ENCODE measurements around the gene LRRC51.

The LRRC51 gene, protein sequence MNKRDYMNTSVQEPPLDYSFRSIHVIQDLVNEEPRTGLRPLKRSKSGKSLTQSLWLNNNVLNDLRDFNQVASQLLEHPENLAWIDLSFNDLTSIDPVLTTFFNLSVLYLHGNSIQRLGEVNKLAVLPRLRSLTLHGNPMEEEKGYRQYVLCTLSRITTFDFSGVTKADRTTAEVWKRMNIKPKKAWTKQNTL

DNA sequence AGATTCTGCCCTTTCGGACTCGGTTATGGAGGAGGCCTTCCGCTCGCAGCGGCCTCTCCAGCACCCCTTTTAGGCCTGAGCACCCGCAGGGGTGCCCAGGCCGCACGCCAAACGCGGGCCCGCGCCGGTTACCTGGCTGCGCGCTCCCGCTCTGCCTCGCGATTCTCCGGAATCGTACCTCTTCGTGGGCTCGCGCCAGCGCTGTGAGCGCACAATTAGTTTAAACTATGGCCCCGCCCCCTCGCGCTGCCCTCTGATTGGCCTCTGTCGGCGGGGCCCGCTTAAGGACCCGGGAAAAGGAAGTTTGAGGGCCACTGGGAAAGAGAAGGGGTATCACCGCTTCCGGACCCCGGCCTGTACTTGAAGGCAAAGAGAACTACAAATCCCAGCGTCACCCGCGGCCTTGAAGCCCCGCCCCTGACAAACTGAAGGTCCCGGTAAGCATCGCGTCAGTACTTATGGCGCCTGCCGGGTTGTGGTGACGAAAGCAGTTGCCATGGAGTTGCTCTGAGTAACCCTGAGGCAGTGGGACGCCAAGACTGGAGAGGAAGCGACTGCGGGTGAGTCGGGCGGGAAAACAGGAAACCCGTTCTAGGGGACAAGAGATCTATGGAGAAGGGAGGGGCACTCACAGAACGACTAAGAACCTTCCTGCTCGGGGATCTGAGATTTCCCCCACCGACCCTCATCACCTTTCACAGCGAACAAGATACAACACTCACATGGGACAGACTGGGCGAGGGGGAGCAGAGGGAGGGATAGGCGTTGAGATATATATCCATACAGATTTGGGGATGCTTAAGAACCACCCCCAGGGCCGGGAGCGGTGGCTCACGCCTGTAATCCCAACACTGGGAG, at the start of gene LRRC51, which contains the start of gene NUMA1:
Gene LRRC51 (plus strand): TSS at position 525 of the 858 bp plus-strand sequence. CDS start 8,234 bp downstream, outside the sequence.
Gene NUMA1 (minus strand): TSS at position 217 of the 858 bp plus-strand sequence. CDS start 44,599 bp downstream, outside the sequence.
- DNase-seq = peak; percentile 99

DNA sequence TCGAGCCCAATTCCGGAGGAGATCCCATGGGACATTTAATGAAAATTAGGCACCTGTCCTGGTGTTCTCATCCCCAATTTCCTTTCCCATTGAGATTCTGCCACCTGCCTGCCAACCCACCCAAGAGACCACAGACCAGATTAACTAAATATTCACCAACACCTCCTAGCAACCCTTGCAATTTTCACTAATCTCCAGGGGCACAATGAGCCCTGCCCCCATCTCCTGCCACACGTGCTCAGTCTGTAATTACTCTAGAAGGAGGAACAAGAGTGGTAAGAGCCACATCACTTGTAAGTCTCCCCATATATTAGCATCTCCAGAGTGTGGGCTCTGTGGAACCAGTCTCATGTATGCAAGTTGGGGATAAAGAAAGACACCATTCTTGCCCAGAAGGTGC, 44.0 kb upstream of the LRRC51 start:
- DNase-seq = no peak

DNA sequence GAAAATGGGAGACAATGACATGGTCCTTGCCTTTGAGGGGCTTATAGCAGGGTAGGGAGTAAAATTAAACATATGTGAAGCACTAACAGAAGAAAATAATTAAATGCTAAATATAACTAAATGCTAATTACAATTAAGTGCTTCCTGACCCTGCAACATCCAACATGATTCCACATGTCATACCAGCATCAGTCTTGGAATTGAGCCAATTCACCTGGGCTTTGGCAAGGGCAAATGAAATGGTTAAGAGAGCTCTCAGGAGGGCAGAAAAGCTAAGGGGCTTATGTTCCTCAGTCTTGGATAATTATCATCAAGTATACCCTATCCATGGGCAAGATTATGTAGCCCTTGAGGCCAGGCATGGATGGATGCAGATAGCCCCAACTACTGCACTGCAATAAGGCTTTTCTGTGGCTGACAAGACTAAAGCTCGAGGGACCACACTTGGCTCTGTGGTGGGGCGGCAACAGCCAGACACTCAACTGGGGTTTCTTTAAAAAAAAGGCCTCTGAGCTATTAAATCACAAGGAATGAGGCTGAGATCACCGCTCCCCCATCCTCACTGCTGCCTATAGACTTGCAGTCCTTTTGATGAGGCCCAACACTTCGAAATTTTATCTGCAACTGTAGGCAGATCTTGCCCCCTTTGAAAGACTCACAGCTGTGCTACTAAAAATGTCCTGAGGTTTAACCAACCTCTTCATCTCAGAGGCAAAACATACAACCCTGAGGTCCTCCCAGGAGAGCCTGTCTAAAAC, 42.9 kb upstream of the LRRC51 start:
- DNase-seq = no peak

DNA sequence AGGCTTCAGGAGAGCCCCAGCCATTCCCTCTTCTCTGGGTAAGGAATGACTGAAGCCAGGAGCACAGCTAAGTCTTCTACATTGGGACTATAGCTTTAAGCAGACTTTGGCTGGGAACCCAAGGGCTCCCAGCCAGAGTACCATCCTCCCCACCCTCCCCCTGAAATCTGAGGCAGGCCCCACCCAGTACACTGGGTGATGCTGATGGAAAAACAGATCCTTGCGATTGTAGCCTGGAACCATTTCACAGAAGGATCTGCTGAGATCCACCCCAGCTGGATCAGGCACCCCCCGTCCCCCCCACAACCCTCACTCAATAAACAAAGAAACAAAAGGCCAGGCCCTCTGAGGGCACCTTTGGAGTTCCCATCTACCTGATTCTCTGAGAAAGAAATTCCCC, 42.2 kb upstream of the LRRC51 start:
- peak; percentile 83 for DNase-seq

DNA sequence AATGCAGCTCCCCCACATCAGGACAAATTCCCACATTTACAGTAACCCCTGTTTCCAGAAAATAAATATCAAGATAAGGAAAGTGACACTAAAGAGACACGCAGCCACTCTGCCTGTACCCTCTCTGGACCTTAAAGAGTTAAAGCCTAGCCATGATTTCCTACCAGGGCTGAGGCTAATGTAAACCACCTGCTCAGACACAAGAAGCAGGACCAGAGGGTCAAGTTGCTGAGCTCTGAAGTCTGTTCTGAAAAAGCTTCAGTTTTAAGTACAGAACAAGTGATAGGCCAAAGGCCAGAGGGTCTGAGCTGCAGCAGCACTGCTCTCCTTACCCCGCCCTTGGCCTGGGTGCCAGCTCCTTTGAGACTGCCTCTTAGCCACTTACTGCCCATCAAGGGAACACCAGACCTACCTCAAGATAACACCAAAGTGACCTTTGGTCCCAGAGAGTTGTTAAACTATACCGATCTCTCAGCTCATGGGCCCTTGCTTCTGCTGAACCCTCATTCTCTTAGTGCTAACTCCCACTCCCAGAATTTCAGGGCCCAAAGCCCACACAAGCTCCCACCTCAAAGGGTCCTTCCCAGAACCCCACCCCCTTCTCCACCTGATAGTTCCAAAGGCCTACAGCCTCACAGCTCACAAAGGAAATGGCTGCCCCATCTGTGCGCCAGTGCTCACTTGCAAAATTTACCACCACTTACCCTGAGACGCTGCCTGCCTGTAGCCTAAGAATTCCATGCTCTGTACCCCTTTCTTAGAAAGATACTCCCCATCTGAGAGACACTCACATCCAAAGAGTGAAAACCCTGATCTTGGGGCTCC, 41.4 kb upstream of the LRRC51 start:
- DNase-seq = peak; percentile 54

DNA sequence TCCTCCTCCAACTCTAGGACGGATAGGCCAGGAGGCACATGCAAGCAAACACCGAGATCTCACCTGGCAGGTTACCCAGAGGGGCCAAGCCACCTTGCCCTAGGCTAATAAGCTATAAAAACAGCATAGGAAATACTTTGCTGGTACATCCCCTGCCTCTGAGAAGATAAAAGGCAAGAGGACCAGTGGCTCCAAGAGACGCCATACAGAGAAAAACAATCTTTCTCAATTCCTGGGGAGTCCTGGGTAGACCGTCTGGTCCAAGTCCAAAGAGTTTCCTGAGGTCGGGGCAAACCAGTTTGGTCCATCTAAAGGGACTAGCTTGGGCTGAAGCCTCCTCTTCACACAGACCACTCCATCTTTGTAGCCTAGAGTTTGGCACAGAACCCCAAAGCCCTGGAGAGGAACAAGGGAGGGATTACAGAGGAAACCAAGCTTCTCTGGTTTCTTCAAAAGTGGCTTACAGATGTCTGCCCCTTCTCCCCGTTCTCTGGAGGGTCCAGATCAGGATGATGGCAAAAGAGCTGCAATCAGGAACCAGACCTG, 40.7 kb upstream of the LRRC51 start:
- no peak for DNase-seq

DNA sequence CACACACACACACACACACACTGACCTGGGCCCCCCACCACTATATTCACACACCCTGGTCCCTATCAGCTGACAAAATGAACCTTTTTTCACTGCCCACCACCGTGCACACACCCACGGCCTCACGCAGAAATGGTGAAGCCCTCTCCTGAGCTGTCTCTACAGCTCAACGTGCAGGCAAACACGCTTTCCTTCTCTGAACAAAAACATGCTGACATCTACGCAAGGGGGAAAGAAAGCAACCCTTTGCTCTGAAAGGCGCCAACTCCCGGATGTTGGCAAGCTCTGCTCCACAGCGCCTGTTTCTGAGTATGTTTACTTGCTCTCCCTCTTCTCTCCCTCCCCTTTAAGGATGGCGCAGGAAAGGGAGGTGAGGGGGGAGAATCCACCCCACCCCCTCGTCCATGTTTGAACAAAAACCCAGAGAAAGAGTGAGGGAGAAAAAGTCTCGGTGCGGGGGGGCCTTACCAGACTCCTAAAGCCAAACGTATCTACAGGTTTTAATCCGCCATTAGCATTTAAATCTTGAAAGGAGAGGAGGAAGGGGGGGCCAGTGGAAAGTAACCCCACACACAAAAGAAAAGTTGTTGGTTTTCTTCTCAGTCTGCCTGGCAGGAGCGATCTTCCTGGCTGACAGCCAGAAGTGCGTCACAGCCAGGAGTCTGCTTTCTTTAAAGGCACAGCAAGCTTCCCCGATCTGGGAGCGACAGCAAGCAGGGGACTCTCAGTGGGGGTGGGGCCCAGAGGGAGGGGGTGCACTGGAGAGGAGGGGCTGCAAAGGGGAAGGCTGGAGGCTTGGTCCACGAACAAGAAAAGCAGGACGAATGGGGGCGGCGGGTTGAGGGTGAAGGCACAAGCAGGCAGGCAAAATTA, 39.9 kb upstream of the LRRC51 start:
- peak; percentile 98 for DNase-seq

DNA sequence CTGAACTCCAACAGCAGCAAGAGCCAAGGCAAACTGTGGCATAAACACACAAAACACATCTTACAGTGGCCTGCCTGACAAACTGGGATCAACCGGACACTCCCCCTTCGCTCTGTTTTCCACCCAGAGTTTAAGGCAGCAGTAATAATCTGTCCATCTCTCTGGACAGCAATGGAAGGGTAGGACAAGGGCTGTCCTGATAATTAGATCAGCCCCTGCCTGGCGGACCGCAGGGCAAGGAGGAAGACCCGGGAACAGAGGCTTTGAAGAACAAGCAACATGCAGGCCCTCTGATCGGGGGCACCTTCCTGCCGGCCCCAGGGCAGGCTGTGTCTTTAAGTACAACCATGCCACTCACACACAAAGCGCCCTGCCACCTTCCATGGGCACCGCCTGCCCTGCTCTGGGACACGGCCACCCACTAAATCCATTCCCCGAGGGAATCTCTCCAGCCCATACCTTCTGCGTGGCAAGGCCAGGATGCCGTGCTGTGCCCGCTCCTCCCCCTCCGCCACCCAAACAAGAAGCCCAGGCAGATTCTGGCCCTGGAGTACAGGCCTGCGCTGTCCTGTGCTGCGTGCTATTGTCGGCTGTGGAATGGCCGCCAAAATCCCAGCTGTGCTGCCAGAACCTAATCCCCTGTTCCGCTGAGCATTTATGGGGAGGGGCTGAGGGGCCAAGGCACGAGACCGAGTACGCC, 39.1 kb upstream of the LRRC51 start:
- peak; percentile 90 for DNase-seq

DNA sequence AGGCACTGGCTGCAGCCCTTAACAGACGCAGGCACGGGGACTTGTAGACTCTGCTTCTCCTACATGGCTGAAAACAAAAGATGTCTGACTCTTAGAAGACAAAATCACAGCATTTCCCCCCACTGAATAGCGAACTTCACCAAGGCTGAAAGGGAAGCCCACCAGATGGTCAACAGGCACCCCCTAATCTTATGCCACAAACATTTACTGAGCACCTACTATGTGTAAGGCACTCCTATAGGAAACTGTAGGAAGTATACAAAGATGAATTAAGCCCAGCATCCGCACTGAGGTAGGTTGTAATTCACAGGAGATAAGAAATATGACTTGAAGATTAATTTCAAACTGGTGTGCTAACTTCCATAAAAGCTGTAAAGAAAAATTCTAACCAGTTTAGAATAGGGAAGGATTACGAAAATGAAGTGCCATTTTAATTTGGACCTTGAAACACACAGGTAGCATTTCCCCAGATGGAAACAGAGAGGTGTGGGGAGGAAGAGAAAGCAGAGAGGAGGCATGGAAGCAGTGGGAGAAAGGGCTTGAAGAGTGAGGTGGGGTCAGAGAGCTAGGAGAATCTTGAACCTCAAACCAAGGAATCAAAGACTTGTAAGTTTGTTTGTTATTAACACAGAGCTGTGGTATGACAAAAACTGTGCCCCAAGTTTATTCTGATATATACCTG, 38.4 kb upstream of the LRRC51 start:
- no peak for DNase-seq

DNA sequence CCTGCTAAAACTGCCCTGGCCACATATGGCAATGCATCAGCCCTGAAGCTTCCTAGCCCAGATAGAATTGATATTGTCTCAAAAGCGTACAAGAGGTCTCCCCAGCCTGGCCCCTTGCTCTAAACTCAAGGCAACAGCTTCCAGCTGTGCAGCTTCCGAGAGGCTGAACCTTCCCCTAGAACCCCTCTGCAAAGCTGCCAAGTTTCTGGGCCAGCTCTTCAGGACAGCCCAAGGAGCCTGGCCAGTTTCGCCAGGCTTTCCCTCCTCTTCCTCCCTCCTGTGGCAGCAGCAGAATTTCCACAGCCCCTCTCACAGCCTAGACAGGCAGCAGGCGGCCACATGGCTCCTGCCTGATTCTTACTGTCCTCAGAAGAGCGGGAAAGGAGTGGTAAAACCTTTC, 34.8 kb upstream of the LRRC51 start:
- DNase-seq = no peak

DNA sequence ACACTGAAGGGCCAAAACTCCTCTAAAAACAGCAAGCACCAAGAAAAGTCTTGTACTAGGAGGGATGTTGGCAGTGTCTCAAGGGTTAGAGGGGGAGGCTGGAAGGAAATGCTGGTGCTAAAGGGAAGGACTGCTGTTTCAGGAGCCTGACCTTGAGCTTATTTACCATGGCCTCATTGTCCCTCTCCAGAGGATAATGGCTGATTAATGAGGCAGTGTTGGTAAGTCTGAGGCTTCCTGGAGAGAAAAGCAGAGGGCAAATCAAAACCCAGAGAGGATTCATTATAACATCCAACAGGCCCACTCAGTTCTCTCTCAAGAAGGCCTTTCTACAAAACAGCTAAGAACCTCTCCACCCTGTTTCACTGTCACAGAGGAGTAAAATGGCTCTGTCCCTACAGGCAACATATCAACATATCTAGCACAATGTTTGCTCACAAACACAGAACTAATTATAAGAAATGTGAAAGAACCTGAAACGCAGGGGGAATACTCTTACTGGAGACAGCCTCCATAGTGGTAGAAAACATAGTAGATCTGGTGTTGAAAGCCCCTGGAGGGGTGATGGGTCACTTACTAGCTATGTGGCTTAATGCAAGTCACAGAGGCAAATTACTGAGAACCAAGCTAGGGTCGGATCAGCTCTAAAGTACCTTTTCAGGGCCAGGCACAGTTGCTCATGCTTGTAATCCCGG, 31.7 kb upstream of the LRRC51 start:
- no peak for DNase-seq

DNA sequence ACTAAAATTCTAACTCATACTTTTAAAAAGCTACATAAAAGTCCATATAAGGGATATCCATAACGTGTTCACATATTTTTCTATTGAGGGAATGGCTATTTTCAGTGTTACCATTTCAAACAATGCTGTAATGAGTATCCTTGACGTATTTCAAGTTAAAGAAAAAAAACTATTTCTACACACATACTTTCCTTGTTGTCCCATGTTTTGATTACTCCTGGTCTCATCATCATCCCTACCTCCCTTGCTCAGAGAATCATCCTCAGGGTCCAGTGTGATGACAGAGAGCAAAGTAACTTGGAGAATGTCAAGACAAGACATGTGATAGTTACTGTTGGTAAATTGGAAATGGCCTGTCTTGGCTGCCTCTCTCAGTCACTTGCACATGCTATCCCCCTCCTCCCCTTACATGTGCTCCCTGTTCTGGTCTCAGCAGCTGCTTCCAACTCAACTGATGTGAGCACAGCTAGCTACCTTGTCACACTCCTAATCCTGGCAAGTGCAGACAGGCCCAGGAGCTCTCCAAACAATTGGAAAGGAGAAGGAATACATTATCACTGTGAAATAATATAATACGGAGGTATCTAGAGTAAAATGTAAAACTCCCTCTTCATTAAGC, 22.1 kb upstream of the LRRC51 start:
- no peak for DNase-seq

DNA sequence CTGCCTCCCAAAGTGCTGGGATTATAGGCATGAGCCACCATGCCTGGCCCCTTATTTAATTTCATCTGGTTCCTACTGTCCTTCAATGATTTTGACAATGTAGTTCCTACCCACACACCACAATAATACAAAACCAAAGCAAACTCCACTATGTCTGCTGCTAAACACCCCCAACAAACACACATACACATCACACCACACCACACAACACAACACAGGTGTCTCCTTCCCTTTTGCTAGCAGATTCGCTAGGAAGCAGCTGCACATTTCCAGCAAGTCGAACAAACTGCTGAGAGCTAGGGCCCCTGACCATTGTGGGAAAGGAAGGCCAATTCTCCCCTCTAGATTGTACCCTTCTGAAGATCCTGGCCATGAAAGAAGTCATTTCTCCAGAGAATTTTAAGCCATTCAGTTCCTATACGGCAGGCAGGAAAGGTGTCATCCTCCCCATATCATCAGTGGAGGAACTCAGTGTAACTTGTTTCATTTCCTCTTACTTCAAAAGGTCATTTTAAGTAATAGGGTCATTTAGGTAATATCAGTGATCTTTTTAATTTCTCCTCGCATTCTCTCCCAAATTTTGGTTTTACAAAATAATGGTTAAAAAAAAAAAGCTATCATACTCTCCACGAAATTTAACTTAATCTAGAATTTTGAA, 18.8 kb upstream of the LRRC51 start:
- DNase-seq = no peak

DNA sequence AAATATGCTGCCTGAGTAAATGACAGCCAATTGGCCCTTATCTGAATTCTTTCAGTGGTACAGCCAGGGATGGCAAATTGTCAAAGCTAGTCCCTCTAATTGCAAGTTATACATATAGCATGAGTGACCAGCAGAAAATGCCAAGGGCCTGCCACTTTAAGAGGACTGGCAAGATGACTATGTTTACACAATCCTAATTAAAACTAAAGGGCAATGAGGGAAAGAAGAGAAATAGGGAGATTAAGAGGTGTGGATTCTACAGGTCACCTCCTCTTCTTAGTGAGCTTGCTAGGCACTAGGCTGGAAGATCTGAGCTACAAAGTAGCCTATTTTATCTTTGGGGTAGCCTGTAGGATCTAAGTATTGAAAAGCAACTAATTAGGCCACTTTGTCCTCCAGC, 13.8 kb upstream of the LRRC51 start:
- no peak for DNase-seq

DNA sequence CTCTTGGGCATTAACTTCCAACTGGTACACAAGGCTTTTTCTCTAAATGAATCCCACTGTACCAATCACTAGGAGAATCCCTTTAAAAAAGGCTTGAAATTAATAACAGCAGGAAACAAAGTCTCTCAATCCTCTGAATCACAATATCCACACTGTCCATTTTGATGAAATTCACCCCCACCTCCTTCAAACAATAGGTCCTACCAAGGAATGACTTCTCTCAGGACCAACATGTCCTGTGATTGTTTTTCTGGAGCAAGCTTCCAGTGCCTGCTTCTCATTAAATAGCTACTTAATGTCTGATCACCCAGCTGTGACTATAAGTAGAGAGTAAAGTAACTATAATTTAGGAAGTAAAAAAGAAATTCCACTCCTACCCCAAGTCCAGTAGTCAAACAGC, 13.4 kb upstream of the LRRC51 start:
- DNase-seq = no peak

DNA sequence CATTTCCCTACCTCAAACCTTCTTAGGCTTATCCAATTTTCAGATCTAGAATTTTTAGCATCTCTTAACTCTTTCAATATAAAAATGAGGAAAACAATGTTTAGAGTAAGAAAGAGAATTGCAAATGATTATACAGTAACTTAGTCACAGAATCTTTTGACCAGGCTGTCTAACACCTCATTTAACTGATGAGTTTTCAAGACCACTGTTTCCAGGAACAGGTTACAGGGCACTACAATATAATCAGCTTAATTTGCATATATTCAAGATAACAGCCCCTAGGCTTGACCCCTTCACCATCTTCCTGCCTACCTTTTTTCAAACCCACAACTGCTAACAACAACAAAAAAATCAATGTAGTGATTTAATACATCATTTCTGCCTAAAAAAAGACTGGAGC, 13.0 kb upstream of the LRRC51 start:
- no peak for DNase-seq

DNA sequence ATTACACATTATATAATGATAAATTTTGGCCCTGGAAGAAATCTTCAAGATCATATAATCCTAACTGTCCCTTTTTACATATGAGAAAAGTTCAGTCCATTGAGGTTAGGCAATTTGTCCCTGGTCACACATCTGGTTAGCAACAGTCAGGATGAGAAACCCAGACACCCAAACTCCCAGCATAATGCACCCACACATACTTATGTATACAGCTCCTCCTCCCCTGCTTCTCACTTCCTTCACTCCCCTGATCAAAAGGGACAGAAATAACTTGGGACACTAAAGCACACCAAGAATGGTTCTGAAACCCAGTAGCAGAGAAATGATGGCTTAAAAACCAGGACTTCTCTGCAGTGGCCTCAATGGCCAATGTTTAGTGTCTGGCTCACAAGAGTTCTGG, 11.4 kb upstream of the LRRC51 start:
- no peak for DNase-seq

DNA sequence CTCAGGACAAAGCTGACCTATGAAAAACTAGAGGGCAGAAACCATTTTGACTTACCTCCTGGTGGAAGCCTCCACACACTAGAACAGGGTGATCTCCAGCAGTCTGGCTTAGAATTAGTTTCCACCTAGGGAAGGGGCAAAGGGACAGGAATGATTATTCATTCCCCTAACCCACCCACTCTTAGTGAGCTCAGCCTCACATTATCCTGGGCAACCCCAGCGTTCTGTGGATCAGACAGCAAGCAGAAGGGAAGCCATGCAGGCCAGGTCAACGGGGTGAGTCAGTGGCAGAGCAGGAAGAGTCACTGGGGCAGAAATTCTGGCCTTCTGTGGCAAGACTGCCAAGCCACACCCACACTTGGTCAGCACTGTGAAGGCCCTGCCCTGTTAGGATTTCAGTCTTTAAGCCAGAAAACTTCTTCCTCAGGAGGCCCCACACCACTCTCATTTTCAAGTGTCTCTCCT, 10.8 kb upstream of the LRRC51 start:
- peak; percentile 57 for DNase-seq

Measured in right forelimb (tissue), 1 donor.